ENCODE results near the gene DNAH6.

The DNAH6 gene

GRCh38 chr2:84701880-84702279 lies 185.6 kb downstream of the DNAH6 start:
- Histone ChIP-seq H4K8ac (ENCODE audit: low read depth, low read length) (no peak overlapping the region), H3K27me3 (ENCODE audit: insufficient read depth, low read length) (no peaks in the 10 kb centered on the region), H3K79me2 (ENCODE audit: control insufficient read depth, insufficient read depth, low read length, poor library complexity) (no peaks in the 10 kb centered on the region), H3K79me1 (ENCODE audit: low read length) (no peaks in the 10 kb centered on the region), H3K4me1 (ENCODE audit: control insufficient read depth in 1 of 2, insufficient read depth in 2 of 2, low read length in 2 of 2) (no peaks in the 10 kb centered on the region), H3K23ac (ENCODE audit: low read length) (no peak overlapping the region), H3K9ac (ENCODE audit: low read length) (no peak overlapping the region), H3K4me2 (ENCODE audit: low read length) (no peak overlapping the region), H2BK5ac (ENCODE audit: low read depth, low read length, poor library complexity) (no peak overlapping the region), H2BK120ac (ENCODE audit: insufficient read depth, low read length, poor library complexity) (no peak overlapping the region), H3K4me3 (ENCODE audit: low read depth, low read length) (no peak overlapping the region), H2AK5ac (ENCODE audit: low read length) (no peak overlapping the region), H3K27ac (ENCODE audit: low read depth, low read length) (no peak overlapping the region), H3K14ac (ENCODE audit: low read length) (no peak overlapping the region), H4K91ac (ENCODE audit: low read depth, low read length) (no peak overlapping the region), H4K12ac (ENCODE audit: low read depth, low read length) (no peak overlapping the region), H3K4ac (ENCODE audit: low read depth, low read length) (no peak overlapping the region), H2BK12ac (ENCODE audit: low read length) (no peak overlapping the region), H3K18ac (ENCODE audit: low read length) (no peak overlapping the region), H2AFZ (ENCODE audit: insufficient read depth, low read length, poor library complexity) (no peak overlapping the region), H3K36me3 (ENCODE audit: control insufficient read depth in 1 of 2, insufficient read depth in 2 of 2, low read length in 2 of 2) (no peaks in the 10 kb centered on the region), H3K9me3 (ENCODE audit: insufficient read depth, low read depth, low read length) (peaks cover 5% of the 10 kb centered on the region)
- no CpG with 5 or more reads among the region's 1 CpG for WGBS (ENCODE audit: extremely low coverage, insufficient coverage, insufficient read length)
- peak in 1 of 2 donors; percentile 56 for DNase-seq

- Histone ChIP-seq H2BK120ac (ENCODE audit: insufficient read depth, low read length, poor library complexity) (no peak overlapping the region), H4K12ac (ENCODE audit: low read depth, low read length) (no peak overlapping the region), H2BK5ac (ENCODE audit: low read depth, low read length, poor library complexity) (no peak overlapping the region), H3K27me3 (ENCODE audit: insufficient read depth, low read length) (no peaks in the 10 kb centered on the region), H3K9me3 (ENCODE audit: insufficient read depth, low read depth, low read length) (peaks cover 5% of the 10 kb centered on the region), H2AK5ac (ENCODE audit: low read length) (no peak overlapping the region), H3K14ac (ENCODE audit: low read length) (no peak overlapping the region), H4K91ac (ENCODE audit: low read depth, low read length) (no peak overlapping the region), H3K9ac (ENCODE audit: low read length) (no peak overlapping the region), H3K27ac (ENCODE audit: low read depth, low read length) (no peak overlapping the region), H3K36me3 (ENCODE audit: control insufficient read depth in 1 of 2, insufficient read depth in 2 of 2, low read length in 2 of 2) (no peaks in the 10 kb centered on the region), H3K4me2 (ENCODE audit: low read length) (no peak overlapping the region), H3K4ac (ENCODE audit: low read depth, low read length) (no peak overlapping the region), H3K4me1 (ENCODE audit: control insufficient read depth in 1 of 2, insufficient read depth in 2 of 2, low read length in 2 of 2) (no peaks in the 10 kb centered on the region), H3K23ac (ENCODE audit: low read length) (peak overlapping the region; percentile 96), H2BK12ac (ENCODE audit: low read length) (no peak overlapping the region), H3K79me1 (ENCODE audit: low read length) (no peaks in the 10 kb centered on the region), H3K18ac (ENCODE audit: low read length) (no peak overlapping the region), H3K4me3 (ENCODE audit: low read depth, low read length) (no peak overlapping the region), H3K79me2 (ENCODE audit: control insufficient read depth, insufficient read depth, low read length, poor library complexity) (no peaks in the 10 kb centered on the region), H4K8ac (ENCODE audit: low read depth, low read length) (no peak overlapping the region), H2AFZ (ENCODE audit: insufficient read depth, low read length, poor library complexity) (no peak overlapping the region)
- no peak for DNase-seq
- WGBS (ENCODE audit: extremely low coverage, insufficient coverage, insufficient read length), result no CpG with 5 or more reads among the region's 3 CpGs
These were observed 186.6 kb downstream of the DNAH6 start for GRCh38 chr2:84702941-84703340.

- H3K4ac ChIP-seq (ENCODE audit: low read depth, low read length), result no peak overlapping the region
- no peak overlapping the region for H3K9ac ChIP-seq (ENCODE audit: low read length)
- H3K36me3 ChIP-seq (ENCODE audit: control insufficient read depth in 1 of 2, insufficient read depth in 2 of 2, low read length in 2 of 2), result no peaks in the 10 kb centered on the region
- H3K27ac ChIP-seq (ENCODE audit: low read depth, low read length), result no peak overlapping the region
- no peak overlapping the region for H2AK5ac ChIP-seq (ENCODE audit: low read length)
- H3K23ac ChIP-seq (ENCODE audit: low read length), result no peak overlapping the region
- no peak overlapping the region for H4K12ac ChIP-seq (ENCODE audit: low read depth, low read length)
- no peak overlapping the region for H2AFZ ChIP-seq (ENCODE audit: insufficient read depth, low read length, poor library complexity)
- no peaks in the 10 kb centered on the region for H3K27me3 ChIP-seq (ENCODE audit: insufficient read depth, low read length)
- no CpG with 5 or more reads among the region's 2 CpGs for WGBS (ENCODE audit: extremely low coverage, insufficient coverage, insufficient read length)
- no peak overlapping the region for H3K4me2 ChIP-seq (ENCODE audit: low read length)
- H3K4me1 ChIP-seq (ENCODE audit: control insufficient read depth in 1 of 2, insufficient read depth in 2 of 2, low read length in 2 of 2), result no peaks in the 10 kb centered on the region
- H3K79me2 ChIP-seq (ENCODE audit: control insufficient read depth, insufficient read depth, low read length, poor library complexity), result no peaks in the 10 kb centered on the region
- H3K18ac ChIP-seq (ENCODE audit: low read length), result no peak overlapping the region
- no peak overlapping the region for H2BK5ac ChIP-seq (ENCODE audit: low read depth, low read length, poor library complexity)
- no peak overlapping the region for H2BK12ac ChIP-seq (ENCODE audit: low read length)
- peaks cover 5% of the 10 kb centered on the region for H3K9me3 ChIP-seq (ENCODE audit: insufficient read depth, low read depth, low read length)
- H3K79me1 ChIP-seq (ENCODE audit: low read length), result no peaks in the 10 kb centered on the region
- no peak overlapping the region for H4K8ac ChIP-seq (ENCODE audit: low read depth, low read length)
- no peak overlapping the region for H3K4me3 ChIP-seq (ENCODE audit: low read depth, low read length)
- no peak overlapping the region for H3K14ac ChIP-seq (ENCODE audit: low read length)
- no peak for DNase-seq
- no peak overlapping the region for H2BK120ac ChIP-seq (ENCODE audit: insufficient read depth, low read length, poor library complexity)
- H4K91ac ChIP-seq (ENCODE audit: low read depth, low read length), result no peak overlapping the region
These were observed 187.5 kb downstream of the DNAH6 start for GRCh38 chr2:84703831-84704230.

- no peak overlapping the region for H4K12ac ChIP-seq (ENCODE audit: low read depth, low read length)
- H3K79me1 ChIP-seq (ENCODE audit: low read length), result no peaks in the 10 kb centered on the region
- H3K18ac ChIP-seq (ENCODE audit: low read length), result no peak overlapping the region
- peak overlapping the region; percentile 5 for H3K9ac ChIP-seq (ENCODE audit: low read length)
- no peak overlapping the region for H4K91ac ChIP-seq (ENCODE audit: low read depth, low read length)
- H3K4me2 ChIP-seq (ENCODE audit: low read length), result no peak overlapping the region
- no peak overlapping the region for H3K23ac ChIP-seq (ENCODE audit: low read length)
- no peak overlapping the region for H3K27ac ChIP-seq (ENCODE audit: low read depth, low read length)
- no peaks in the 10 kb centered on the region for H3K79me2 ChIP-seq (ENCODE audit: control insufficient read depth, insufficient read depth, low read length, poor library complexity)
- H3K4me3 ChIP-seq (ENCODE audit: low read depth, low read length), result no peak overlapping the region
- peaks cover 5% of the 10 kb centered on the region for H3K9me3 ChIP-seq (ENCODE audit: insufficient read depth, low read depth, low read length)
- no peak overlapping the region for H2BK12ac ChIP-seq (ENCODE audit: low read length)
- H4K8ac ChIP-seq (ENCODE audit: low read depth, low read length), result no peak overlapping the region
- H3K4me1 ChIP-seq (ENCODE audit: control insufficient read depth in 1 of 2, insufficient read depth in 2 of 2, low read length in 2 of 2), result no peaks in the 10 kb centered on the region
- WGBS (ENCODE audit: extremely low coverage, insufficient coverage, insufficient read length), result no CpG with 5 or more reads among the region's 6 CpGs
- no peak overlapping the region for H3K14ac ChIP-seq (ENCODE audit: low read length)
- H2BK5ac ChIP-seq (ENCODE audit: low read depth, low read length, poor library complexity), result no peak overlapping the region
- H2AFZ ChIP-seq (ENCODE audit: insufficient read depth, low read length, poor library complexity), result no peak overlapping the region
- H2BK120ac ChIP-seq (ENCODE audit: insufficient read depth, low read length, poor library complexity), result no peak overlapping the region
- no peak overlapping the region for H3K4ac ChIP-seq (ENCODE audit: low read depth, low read length)
- H3K27me3 ChIP-seq (ENCODE audit: insufficient read depth, low read length), result no peaks in the 10 kb centered on the region
- DNase-seq, result no peak
- H3K36me3 ChIP-seq (ENCODE audit: control insufficient read depth in 1 of 2, insufficient read depth in 2 of 2, low read length in 2 of 2), result no peaks in the 10 kb centered on the region
- H2AK5ac ChIP-seq (ENCODE audit: low read length), result no peak overlapping the region
These were observed 188.4 kb downstream of the DNAH6 start for GRCh38 chr2:84704505-84705244.

All from trophoblast cell (in vitro differentiated cells and primary cell).